GM12872 (cell line): Measurements from ENCODE around the gene PDGFA.

Source experiments
- TF ChIP-seq, protein P1 (sequence below): IDR thresholded peaks from 3 replicates; pipeline ENCODE4 v1.5.1; 2011; ENCODE audit warnings: low read depth, mild to moderate bottlenecking, low read length, moderate library complexity; ENCODE audit not compliant: insufficient read depth

Gene PDGFA

DNA sequence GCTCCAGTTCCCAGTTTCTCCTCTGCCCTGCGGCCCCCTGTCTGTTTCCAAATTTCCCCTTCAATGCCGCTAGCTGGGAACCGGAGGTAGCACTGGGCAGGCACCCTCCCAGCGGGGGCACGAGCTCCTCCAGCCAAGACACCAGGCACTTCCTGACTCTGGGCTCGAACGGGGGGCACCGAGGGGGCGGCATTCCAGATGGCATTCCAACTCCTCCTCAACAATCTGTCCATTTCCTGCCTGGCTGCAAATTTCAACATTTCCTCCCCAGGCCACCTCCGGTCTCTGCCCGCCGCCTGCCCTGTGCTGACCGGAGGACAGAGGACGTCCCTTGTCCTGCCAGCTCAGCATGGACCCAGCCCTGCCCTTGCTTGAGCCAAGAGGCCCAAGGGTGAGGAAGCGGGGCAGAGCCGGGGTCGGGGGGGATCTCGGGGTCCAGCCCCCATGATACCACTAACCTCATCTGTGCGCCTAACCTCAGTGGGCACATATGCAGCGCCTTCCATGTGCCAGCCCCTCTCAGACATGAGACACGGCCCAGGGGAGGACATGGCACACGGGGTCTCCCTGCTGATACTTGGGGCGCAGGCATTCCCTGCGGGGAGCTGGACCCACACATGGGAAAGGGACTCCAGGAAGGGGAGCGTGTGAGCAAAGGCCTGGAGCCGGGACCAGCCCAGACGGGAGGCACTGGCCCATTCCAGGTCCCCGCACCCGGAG, 58.0 kb downstream of the PDGFA start:
- TF ChIP-seq, protein P1, sequence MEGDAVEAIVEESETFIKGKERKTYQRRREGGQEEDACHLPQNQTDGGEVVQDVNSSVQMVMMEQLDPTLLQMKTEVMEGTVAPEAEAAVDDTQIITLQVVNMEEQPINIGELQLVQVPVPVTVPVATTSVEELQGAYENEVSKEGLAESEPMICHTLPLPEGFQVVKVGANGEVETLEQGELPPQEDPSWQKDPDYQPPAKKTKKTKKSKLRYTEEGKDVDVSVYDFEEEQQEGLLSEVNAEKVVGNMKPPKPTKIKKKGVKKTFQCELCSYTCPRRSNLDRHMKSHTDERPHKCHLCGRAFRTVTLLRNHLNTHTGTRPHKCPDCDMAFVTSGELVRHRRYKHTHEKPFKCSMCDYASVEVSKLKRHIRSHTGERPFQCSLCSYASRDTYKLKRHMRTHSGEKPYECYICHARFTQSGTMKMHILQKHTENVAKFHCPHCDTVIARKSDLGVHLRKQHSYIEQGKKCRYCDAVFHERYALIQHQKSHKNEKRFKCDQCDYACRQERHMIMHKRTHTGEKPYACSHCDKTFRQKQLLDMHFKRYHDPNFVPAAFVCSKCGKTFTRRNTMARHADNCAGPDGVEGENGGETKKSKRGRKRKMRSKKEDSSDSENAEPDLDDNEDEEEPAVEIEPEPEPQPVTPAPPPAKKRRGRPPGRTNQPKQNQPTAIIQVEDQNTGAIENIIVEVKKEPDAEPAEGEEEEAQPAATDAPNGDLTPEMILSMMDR = no peak

GRCh38 chr7:461117-461452, 58.6 kb downstream of the PDGFA start:
- TF ChIP-seq, protein P1 = no peak

DNA sequence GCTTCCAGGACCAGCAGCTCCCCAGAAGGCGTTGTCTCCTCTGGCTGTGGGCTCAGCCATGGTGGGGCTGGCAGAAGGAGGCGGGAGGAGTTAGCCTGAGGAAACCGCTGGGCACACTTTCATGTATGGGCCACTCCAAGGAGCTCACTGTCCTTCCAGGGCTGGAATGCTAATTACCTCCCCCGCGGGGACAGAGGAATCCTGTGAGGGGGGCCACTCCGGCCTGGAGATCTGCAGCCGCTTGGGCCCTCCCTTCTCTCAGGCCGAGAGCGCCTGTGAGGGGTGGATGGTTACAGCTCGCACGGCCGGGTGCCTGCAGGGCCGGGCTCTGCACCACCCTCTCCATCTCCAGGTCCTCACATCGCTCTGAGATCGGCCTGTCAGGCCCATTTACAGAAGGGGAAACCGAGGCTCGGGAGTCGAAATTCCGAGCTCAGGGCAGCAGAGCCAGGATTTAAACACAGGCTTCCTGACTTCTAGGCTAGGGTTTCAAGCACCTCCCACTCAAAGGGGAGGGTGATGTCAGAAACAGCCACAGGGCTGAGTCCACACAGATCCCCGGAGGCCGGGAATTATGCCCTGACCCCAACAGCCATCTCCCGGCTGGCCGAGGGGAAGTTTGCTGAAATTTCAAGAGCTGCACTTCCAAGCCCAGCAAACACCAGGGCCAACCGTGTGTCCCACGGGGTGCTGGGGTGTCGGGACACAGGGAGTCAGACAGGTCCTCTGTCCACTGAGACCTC, 59.1 kb downstream of the PDGFA start:
- TF ChIP-seq, protein P1 = no peak

DNA sequence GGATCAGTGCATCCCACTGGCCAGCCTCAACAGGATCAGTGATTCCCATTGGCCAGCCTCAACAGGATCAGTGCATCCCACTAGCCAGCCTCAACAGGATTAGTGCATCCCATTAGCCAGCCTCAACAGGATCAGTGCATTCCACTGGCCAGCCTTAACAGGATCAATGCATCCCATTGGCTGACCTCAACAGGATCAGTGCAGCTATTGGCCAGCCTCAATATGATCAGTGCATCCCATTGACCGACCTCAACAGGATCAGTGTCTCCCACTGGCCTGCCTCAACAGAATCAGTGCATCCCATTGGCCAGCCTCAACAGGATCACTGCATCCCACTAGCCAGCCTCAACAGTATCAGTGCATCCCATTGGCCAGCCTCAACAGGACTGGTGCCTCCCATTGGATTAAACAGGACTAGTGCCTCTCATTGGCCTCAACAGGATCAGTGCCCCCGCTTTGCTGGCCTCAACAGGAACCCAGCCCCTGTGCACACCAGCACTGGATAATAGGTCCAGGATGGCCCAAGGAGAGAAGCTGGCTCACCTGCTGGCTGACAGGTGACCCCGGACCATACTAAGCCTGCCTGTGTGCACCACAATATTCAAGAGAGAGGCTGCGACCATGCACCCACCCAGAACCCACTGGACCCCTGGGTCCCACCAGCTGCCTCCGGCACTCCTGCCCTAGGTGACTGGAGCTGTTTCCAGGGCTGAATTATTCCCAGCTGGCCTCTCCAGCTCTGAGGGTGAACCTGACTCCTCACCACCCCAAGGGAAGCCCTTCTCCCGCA, 59.9 kb downstream of the PDGFA start:
- TF ChIP-seq, protein P1 = no peak

DNA sequence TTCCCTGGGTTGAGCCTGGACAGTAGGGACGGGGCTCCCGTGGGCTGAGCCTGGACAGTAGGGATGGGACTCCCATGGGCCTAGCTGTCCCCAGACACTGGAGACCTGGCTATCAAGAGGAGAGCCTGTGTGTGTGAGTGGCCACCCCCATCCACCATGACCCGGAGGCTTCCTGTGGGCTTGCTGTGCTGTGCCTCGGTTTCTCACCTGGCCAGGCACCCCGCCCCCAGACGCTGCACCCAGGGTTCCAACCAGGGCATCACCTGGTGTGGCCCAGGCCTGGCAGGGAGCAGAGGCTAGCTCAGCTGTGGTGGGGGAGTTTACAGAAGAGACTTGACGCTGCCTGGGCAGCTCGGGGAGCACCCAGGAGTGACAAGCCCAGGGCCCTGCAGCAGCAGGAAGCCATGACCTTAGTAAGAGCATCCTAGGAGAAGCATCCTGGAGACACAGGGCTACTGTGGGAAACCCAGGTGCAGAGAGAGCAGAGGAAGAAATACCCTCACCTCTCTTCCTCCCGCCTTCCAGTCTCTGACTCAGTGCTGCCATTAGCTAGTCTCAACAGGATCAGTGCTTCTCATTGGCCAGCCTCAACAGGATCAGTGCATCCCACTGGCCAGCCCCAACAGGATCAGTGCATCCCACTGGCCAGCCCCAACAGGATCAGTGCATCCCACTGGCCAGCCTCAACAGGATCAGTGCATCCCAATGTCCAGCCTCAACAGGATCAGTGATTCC, 61.0 kb downstream of the PDGFA start:
- TF ChIP-seq, protein P1 = no peak

DNA sequence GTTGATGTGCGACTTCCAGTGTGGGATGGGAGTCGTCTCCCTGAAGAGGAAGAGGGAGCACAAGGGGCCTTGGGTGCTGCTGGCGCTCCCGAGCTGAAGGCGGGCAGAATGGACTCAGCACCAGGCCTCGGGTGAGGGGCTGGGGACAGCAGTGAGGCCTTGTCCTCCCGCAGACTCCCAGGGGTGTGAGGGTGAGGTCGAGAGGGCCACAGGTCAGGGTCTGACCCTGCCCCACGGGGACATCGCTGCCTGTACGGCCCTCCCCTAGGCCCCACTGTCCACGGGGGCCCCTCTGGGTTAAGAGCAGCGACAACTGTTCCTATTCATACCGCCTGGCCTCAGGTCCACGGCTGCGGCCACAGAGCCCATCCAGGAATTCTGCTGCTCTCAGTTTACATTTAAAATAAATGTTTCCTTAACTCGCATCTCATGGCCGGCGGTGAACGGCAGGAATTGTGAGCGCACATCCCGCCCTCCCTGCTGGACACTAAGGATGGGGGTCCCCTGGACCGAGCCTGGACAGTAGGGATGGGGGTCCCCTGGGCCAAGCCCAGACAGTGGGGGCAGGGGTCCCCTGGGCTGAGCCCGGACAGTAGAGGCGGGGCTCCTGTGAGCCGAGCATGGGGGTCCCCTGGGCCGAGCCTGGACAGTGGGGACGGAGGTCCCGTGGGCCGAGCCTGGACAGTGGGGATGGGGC, 61.7 kb downstream of the PDGFA start:
- TF ChIP-seq, protein P1 = no peak
